CD4-positive, CD25-positive, alpha-beta regulatory T cell (primary cell): ENCODE data around the gene KLHL11. TPM values are rescaled to one million over a fixed set of nuclear protein-coding genes. Genes with fewer than 3 reads are reported as not detected.
"Not testable (repeated sequence)": the region's sequence is repeated elsewhere in the genome, so short reads cannot be mapped to it uniquely, and the experiment has no call there.

ENCODE experiments used
- ATAC-seq, 2 donors: fragments of 150-1000 bp; cut with Tn5 transposase; one replicate each; pipeline ENCODE4 v1.10.0; 2021; ENCODE audit warnings: low read depth in 2 of 2, moderate number of reproducible peaks in 2 of 2, moderate library complexity in 1 of 2
- DNase-seq, 3 donors: peaks; one replicate each; pipeline versions ENCODE4 v3.0.0 to v3.0.0-alpha.2; 2012 to 2022; ENCODE audit warnings: mixed read lengths in 1 of 3
- H3K27ac ChIP-seq: one replicate; pipeline ENCODE4 v1.7.0; 2013; ENCODE audit warnings: mild to moderate bottlenecking, low read length; ENCODE audit not compliant: insufficient read depth, poor library complexity, severe bottlenecking
- H3K27me3 ChIP-seq: one replicate; pipeline ENCODE4 v1.7.0; 2013; ENCODE audit warnings: low read length; ENCODE audit not compliant: control insufficient read depth, insufficient read depth
- H3K36me3 ChIP-seq: one replicate; pipeline ENCODE4 v1.7.0; 2013; ENCODE audit warnings: mild to moderate bottlenecking, low read length, moderate library complexity; ENCODE audit not compliant: control insufficient read depth, insufficient read depth
- H3K4me1 ChIP-seq: 2 replicates; pipeline ENCODE4 v1.7.0; 2013; ENCODE audit warnings: mild to moderate bottlenecking, low read length; ENCODE audit not compliant: insufficient read depth, control insufficient read depth, poor library complexity, severe bottlenecking
- H3K4me3 ChIP-seq: one replicate; pipeline ENCODE4 v1.7.0; 2013; ENCODE audit warnings: low read depth, mild to moderate bottlenecking, low read length, moderate library complexity
- H3K9me3 ChIP-seq, 2 experiments: 1 replicate in 1 of 2; 2 replicates in 1 of 2; pipeline ENCODE4 v1.7.0; 2013; ENCODE audit warnings: low read length in 2 of 2, mild to moderate bottlenecking in 1 of 2, moderate library complexity in 1 of 2; ENCODE audit not compliant: control insufficient read depth in 2 of 2
- H3K27ac Mint-ChIP-seq, 3 donors: one replicate each; pipeline ENCODE4 v1.8.0; 2020 to 2022; ENCODE audit warnings: mild to moderate bottlenecking in 3 of 3, mixed read lengths in 3 of 3, moderate library complexity in 2 of 3
- H3K27me3 Mint-ChIP-seq: one replicate; pipeline ENCODE4 v1.8.0; 2022; ENCODE audit warnings: mild to moderate bottlenecking, mixed read lengths
- H3K36me3 Mint-ChIP-seq: one replicate; pipeline ENCODE4 v1.8.0; 2020; ENCODE audit warnings: mixed read lengths
- H3K4me1 Mint-ChIP-seq, 4 donors: one replicate each; pipeline ENCODE4 v1.8.0; 2020 to 2022; ENCODE audit warnings: mixed read lengths in 4 of 4, mild to moderate bottlenecking in 1 of 4
- H3K4me3 Mint-ChIP-seq, 4 donors: one replicate each; pipeline ENCODE4 v1.8.0; 2020 to 2022; ENCODE audit warnings: mild to moderate bottlenecking in 4 of 4, mixed read lengths in 4 of 4, moderate library complexity in 3 of 4
- H3K9me3 Mint-ChIP-seq, 7 donors: one replicate each; pipeline ENCODE4 v1.8.0; 2020 to 2022; ENCODE audit warnings: mixed read lengths in 7 of 7, mild to moderate bottlenecking in 3 of 7, moderate library complexity in 2 of 7
- polyA plus RNA-seq, 4 donors: library from polyadenylated mRNA; unstranded; fragments of 300-500 nt; fragmentation: Illumina TruSeq; gene quantifications; one replicate each; pipeline ENCODE4 v1.2.3, GENCODE V29; 2021
- total RNA-seq: library from RNA; stranded (reverse); gene quantifications from one replicate; pipeline ENCODE4 v1.2.3, GENCODE V29; 2022

The KLHL11 gene
- total and polyA plus RNA-seq, 5 donors from 2014 or later: 5.4 to 21.7 (median 7.5) TPM

GRCh38 chr17:41882756-41883155, 17.5 kb upstream of the KLHL11 start:
- H3K4me1 Mint-ChIP-seq: peaks cover 0 to 3% (median 0%) of the 10 kb centered on the region in 4 donors
- Histone ChIP-seq H3K4me3 (no peak overlapping the region), H3K36me3 (peaks cover 84% of the 10 kb centered on the region), H3K9me3 (no peaks in the 10 kb centered on the region), H3K4me1 (no peaks in the 10 kb centered on the region), H3K27ac (no peak overlapping the region), H3K27me3 (no peaks in the 10 kb centered on the region)
- H3K36me3 Mint-ChIP-seq: peaks cover 48% of the 10 kb centered on the region
- no peak for ATAC-seq
- H3K9me3 Mint-ChIP-seq: peaks cover 0 to 2% (median 0%) of the 10 kb centered on the region in 7 donors
- no peak for DNase-seq
- no peak overlapping the region for H3K4me3 Mint-ChIP-seq
- H3K27ac Mint-ChIP-seq: peak overlapping the region in 1 of 3 donors; percentile 1
- H3K27me3 Mint-ChIP-seq: no peaks in the 10 kb centered on the region

DNA sequence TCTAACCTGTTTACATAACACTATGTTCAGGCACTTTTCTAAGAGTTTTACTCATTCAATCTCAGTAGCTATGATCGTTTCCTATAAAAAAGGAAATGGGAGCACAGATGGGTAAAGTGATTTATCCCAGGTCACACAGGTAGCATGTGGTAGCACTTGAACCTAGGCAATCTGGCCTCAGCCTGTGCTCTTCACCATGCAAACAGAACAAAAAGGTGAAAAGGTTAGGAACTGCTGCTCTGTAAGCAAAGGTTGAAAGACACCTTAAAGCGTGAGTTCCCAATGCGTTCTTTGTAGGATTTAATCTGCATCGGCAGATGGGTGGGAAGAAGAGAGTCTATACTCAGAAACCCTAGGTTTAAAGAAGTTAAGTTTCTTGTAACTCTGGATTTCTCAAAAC, 14.9 kb upstream of the KLHL11 start:
- Histone ChIP-seq H3K4me3 (no peak overlapping the region), H3K27ac (no peak overlapping the region), H3K9me3 (no peaks in the 10 kb centered on the region), H3K4me1 (no peaks in the 10 kb centered on the region), H3K27me3 (no peaks in the 10 kb centered on the region), H3K36me3 (peaks cover 64% of the 10 kb centered on the region)
- ATAC-seq (no peak), DNase-seq (no peak)
- H3K9me3 Mint-ChIP-seq: peaks cover 0 to 2% (median 0%) of the 10 kb centered on the region in 7 donors
- no peaks in the 10 kb centered on the region for H3K27me3 Mint-ChIP-seq
- H3K4me1 Mint-ChIP-seq: peaks cover 0 to 3% (median 0%) of the 10 kb centered on the region in 4 donors
- H3K36me3 Mint-ChIP-seq: peaks cover 34% of the 10 kb centered on the region
- H3K27ac Mint-ChIP-seq: no peak overlapping the region
- H3K4me3 Mint-ChIP-seq: no peak overlapping the region

- not testable (repeated sequence) for H3K4me3 ChIP-seq, H3K9me3 Mint-ChIP-seq, H3K4me1 ChIP-seq, H3K9me3 ChIP-seq, H3K27ac ChIP-seq, H3K27ac Mint-ChIP-seq, H3K27me3 Mint-ChIP-seq, H3K27me3 ChIP-seq, H3K4me1 Mint-ChIP-seq, H3K4me3 Mint-ChIP-seq, ATAC-seq, DNase-seq
- H3K36me3 Mint-ChIP-seq: peaks cover 31% of the 10 kb centered on the region
- peaks cover 56% of the 10 kb centered on the region for H3K36me3 ChIP-seq
These were observed 9.1 kb upstream of the KLHL11 start for GRCh38 chr17:41874293-41874670.

GRCh38 chr17:41873559-41874292, 8.5 kb upstream of the KLHL11 start:
- peaks cover 32% of the 10 kb centered on the region for H3K36me3 Mint-ChIP-seq
- no peak overlapping the region for H3K27ac Mint-ChIP-seq
- no peaks in the 10 kb centered on the region for H3K27me3 Mint-ChIP-seq
- no peaks in the 10 kb centered on the region for H3K9me3 Mint-ChIP-seq
- Histone ChIP-seq H3K9me3 (no peaks in the 10 kb centered on the region), H3K4me3 (no peak overlapping the region), H3K27me3 (no peaks in the 10 kb centered on the region), H3K4me1 (peaks cover 2% of the 10 kb centered on the region), H3K36me3 (peaks cover 56% of the 10 kb centered on the region), H3K27ac (no peak overlapping the region)
- H3K4me1 Mint-ChIP-seq: peaks cover 0 to 11% (median 3%) of the 10 kb centered on the region in 4 donors
- DNase-seq (no peak), ATAC-seq (no peak)
- no peak overlapping the region for H3K4me3 Mint-ChIP-seq

DNA sequence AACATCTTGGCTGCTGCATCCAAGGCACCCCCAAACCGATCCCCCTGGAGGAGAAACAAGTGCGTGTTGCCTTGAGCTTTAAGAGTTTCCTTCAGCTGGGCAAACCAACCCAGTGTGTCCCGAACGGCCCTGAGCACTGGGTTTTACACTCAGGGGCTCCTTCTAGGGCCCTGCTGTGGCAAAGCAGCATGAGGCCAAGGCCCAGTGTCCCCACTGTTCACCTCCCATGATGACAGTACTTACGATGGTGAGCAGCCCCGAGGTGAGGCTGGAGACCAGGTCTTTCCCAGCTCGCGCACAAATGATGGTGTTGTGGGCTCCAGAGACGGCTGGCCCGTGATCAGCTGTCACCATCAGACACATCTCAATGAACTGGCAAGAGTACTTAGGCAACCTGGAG, 6.6 kb upstream of the KLHL11 start:
- H3K4me3 ChIP-seq: no peak overlapping the region
- Mint-ChIP-seq H3K36me3 (peaks cover 26% of the 10 kb centered on the region), H3K27me3 (no peaks in the 10 kb centered on the region), H3K4me1 (peaks cover 0 to 21% (median 12%) of the 10 kb centered on the region in 4 donors), H3K9me3 (no peaks in the 10 kb centered on the region), H3K4me3 (no peak overlapping the region), H3K27ac (peak overlapping the region in 1 of 3 donors; percentile 35)
- no peak overlapping the region for H3K27ac ChIP-seq
- no peaks in the 10 kb centered on the region for H3K27me3 ChIP-seq
- DNase-seq (no peak), ATAC-seq (no peak)
- peaks cover 6% of the 10 kb centered on the region for H3K4me1 ChIP-seq
- peaks cover 52% of the 10 kb centered on the region for H3K36me3 ChIP-seq
- no peaks in the 10 kb centered on the region for H3K9me3 ChIP-seq

GRCh38 chr17:41870627-41871026, 5.4 kb upstream of the KLHL11 start:
- H3K9me3 Mint-ChIP-seq: no peaks in the 10 kb centered on the region
- H3K27ac Mint-ChIP-seq: peak overlapping the region in 1 of 3 donors; percentile 16
- peaks cover 0 to 21% (median 12%) of the 10 kb centered on the region in 4 donors for H3K4me1 Mint-ChIP-seq
- H3K4me3 Mint-ChIP-seq: no peak overlapping the region
- no peaks in the 10 kb centered on the region for H3K27me3 Mint-ChIP-seq
- H3K27me3 ChIP-seq: no peaks in the 10 kb centered on the region
- H3K36me3 Mint-ChIP-seq: peaks cover 26% of the 10 kb centered on the region
- peaks cover 55% of the 10 kb centered on the region for H3K36me3 ChIP-seq
- ATAC-seq: no peak
- H3K9me3 ChIP-seq: no peaks in the 10 kb centered on the region
- no peak overlapping the region for H3K27ac ChIP-seq
- no peak overlapping the region for H3K4me3 ChIP-seq
- no peak for DNase-seq
- H3K4me1 ChIP-seq: peaks cover 8% of the 10 kb centered on the region

DNA sequence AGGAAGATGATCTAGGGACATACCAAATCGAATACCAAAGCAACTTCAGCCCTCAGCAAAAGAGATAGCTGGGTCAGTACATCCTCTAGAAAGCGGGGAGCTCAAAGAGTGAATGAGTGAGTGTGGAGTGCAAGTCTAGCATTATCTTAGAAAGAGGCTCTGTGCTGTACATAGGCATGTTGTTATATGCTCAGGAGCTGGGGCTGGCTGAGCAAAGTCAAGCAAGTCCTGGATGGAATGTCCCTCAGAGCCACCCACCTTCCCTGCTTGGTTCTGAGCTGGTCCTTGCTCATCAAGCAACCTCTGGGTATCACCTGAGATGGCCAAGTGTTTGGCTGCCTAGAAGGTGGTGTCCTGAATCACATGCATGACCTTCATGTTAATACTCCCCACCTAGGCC, 4.9 kb upstream of the KLHL11 start:
- Mint-ChIP-seq H3K36me3 (peaks cover 26% of the 10 kb centered on the region), H3K27me3 (no peaks in the 10 kb centered on the region), H3K4me1 (peaks cover 0 to 27% (median 14%) of the 10 kb centered on the region in 4 donors), H3K4me3 (no peak overlapping the region), H3K9me3 (no peaks in the 10 kb centered on the region), H3K27ac (peak overlapping the region in 2 of 3 donors; percentile 56 to 81)
- Histone ChIP-seq H3K27me3 (no peaks in the 10 kb centered on the region), H3K27ac (no peak overlapping the region), H3K9me3 (no peaks in the 10 kb centered on the region), H3K4me1 (peaks cover 11% of the 10 kb centered on the region), H3K36me3 (peaks cover 55% of the 10 kb centered on the region), H3K4me3 (no peak overlapping the region)
- DNase-seq (no peak), ATAC-seq (no peak)

GRCh38 chr17:41869426-41869825, 4.2 kb upstream of the KLHL11 start:
- H3K36me3 Mint-ChIP-seq: peaks cover 26% of the 10 kb centered on the region
- peak overlapping the region; percentile 46 to 87 (median 63) for H3K27ac Mint-ChIP-seq
- no peak overlapping the region for H3K4me3 Mint-ChIP-seq
- H3K9me3 Mint-ChIP-seq: no peaks in the 10 kb centered on the region
- ATAC-seq (no peak), DNase-seq (no peak)
- H3K4me1 Mint-ChIP-seq: peaks cover 0 to 27% (median 14%) of the 10 kb centered on the region in 4 donors
- H3K27me3 ChIP-seq: no peaks in the 10 kb centered on the region
- H3K4me1 ChIP-seq: peaks cover 14% of the 10 kb centered on the region
- H3K36me3 ChIP-seq: peaks cover 55% of the 10 kb centered on the region
- H3K4me3 ChIP-seq: no peak overlapping the region
- H3K27ac ChIP-seq: no peak overlapping the region
- no peaks in the 10 kb centered on the region for H3K27me3 Mint-ChIP-seq
- no peaks in the 10 kb centered on the region for H3K9me3 ChIP-seq
